Stimulated activated CD8-positive, alpha-beta memory T cell treated with anti-CD3 and anti-CD28 coated beads, Interleukin-4, amount 100 ng/mL, for 1 hour (primary cell): Measurements from ENCODE around the gene KANSL3.

Source experiments
- DNase-seq, 2 donors: peaks; one replicate each; pipeline ENCODE4 v3.0.0-alpha.2; 2020; ENCODE audit warnings: low read depth in 2 of 2, low spot score in 1 of 2

KANSL3 gene

DNA sequence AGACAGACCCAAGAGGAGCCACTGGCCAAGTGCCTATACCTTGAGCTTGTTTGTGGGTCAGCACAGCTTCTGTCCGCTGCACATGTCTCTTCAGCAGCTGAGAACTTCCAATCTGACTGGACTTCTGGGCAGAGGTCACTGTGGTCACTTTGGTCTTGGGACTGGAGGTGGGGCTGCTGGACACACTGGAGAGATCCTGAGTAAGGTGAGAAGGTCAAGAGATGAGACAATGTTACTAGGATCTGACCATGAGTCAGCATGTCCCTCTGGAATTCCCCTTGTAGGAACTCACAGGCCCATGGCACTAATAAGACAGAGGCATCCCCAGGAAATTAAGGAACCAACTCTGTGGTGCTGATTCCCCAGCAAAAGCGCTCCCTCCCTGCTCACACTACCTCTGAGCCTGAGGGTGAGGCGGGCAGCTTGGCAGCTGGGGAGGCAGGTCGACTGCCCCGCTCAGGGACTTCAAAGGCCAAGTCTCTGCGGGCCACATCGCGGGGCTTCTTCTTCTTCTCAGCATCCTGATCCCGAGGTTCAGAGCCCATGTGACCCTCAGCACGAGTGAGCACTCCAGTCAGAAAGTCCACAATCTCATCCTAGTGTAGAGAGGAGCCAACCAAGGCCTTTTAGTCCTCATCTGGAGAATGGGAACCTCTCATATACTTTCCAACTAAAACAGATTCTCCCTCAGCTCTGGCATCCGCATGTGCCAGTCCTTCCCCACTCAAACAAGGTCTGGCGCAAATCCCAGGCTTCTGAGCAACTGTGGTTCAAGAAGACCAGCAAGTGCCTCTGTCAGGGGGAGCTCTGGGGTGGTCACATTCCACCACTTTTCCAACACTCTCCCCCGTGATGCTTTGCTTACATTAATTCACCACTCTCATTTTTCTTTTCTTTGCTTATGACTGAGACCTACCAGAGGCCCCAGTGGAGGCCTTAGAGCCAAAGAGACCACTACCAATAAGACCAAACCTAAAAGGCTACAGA lies 29.4 kb downstream of the KANSL3 start:
- no peak for DNase-seq

GRCh38 chr2:96604104-96604503 lies 34.0 kb downstream of the KANSL3 start:
- DNase-seq: no peak

DNA sequence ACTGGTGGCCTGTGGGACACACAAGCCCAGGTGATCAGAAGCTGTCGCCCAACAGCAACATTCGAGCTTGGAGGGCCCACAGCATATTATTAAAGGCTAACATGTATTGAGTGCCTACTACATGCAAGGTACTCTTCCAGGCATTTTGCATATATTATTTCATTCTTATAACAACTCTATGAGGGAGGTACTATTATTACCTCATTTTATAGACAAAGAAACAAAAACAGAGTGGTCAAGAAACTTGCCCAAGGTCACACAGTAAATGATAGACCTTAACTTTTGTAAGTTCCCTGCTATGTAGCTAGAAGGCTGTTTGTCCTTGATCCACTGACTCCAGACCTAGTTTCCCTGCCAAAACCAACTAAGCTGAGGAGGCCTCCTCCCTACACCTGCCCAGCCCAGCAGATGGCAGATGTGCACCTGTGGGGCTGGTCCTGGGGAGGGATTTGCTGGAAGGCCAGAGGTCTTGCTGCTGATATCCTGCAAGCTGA lies 35.7 kb downstream of the KANSL3 start:
- DNase-seq: no peak

DNA sequence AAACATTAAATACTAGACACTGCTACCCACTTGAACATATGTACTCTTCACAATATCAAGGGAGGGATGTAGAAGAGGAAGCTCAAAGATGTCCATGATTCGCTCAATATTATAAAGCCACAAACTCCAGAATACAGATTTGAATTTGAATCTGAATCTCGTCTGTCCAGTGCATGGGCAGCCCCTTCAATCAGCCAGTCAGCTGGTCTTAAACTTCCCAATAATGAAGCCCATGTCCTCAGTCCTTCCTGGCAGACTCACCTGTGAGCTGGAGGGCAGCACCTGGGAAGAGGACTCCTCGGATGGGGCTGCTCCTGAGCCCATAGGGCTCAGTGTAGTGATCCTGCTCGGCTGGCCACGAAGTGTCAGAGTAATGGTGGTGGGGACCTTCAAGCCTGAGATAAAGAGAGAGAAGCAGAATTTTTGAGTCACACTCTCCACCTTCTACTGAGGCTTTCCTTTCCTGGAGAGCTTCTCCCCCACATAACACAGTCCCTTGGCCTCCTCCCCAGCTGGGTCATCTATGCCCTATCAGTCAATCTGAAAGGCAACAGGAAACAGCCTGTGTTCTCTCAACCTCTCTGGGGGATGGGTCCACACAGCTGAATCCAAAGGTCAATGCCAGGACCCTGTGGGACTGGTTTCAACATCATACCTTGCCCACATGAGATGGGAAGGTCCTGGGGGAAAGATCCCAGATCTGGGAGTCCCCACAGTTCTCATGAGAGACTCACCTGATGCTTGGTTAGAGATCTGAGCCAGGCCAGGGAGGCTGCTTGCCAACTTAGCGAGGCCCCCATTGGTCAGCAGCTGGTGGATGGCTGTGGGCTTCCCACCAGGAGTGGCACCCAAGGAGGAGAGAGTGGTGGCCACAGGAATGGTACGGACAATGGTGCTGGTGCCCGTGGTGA lies 36.5 kb downstream of the KANSL3 start:
- DNase-seq: no peak

DNA sequence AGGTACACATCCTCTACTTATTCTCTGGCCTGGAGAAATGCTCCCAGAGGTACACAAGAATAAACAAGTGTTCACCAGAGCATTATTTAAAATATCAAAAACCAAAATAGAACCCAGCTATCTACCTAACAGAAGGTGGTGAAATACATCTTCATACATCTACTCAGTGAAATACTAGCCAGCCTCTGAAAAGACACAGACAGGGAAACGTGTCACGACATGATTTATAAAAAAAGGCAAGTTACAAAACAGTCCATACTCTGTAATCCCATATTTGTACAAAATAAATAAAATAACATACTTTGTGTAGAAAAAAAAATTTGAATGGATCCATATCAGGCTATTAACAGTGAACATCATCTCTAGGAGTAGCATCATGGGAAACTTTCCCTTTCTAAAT lies 38.2 kb downstream of the KANSL3 start:
- no peak for DNase-seq

- no peak for DNase-seq
Observed at GRCh38 chr2:96596596-96596995, 41.5 kb downstream of the KANSL3 start.

- no peak for DNase-seq
Observed at GRCh38 chr2:96594691-96595152, 43.4 kb downstream of the KANSL3 start.

- DNase-seq: no peak
Observed at GRCh38 chr2:96594282-96594681, 43.8 kb downstream of the KANSL3 start.

DNA sequence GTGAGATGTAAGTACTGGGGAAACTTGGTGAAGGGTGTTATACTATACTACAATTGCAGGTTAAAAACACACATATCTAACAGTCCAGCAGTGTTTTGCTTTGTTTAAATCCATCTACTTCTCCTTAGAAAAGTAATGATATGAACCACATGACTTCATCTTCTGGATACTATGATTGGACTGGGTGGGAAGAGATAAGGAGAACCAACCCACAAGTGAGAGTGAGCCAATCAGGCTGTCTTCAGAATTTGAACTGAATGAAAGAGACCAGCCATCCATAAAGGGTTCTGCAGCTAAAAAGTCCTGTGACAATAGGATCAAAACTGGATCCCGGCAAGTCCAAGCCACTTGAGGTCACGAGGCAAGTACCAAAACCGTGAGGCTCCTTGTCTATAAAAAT lies 46.6 kb downstream of the KANSL3 start:
- DNase-seq: no peak

GRCh38 chr2:96591054-96591453 lies 47.1 kb downstream of the KANSL3 start:
- DNase-seq: no peak

GRCh38 chr2:96587843-96588242 lies 50.3 kb downstream of the KANSL3 start:
- no peak for DNase-seq

DNA sequence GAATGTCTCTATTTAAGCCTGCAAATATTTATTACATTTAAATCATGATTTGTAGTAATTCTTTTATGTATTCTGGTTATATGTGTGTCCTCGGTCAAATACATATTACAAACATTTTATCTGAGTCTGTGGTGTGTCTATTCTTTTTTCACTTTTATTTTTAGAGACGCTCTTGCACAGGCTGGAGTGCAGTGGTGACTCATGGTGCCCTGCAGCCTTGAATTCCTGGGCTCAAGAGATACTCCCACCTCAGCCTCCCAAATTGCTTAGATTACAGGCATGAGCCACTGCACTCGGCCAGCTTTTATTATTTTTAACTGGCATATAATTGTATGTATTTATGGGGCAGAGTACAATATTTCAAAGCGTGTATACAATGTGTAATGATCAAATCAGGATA lies 54.1 kb downstream of the KANSL3 start:
- no peak for DNase-seq

GRCh38 chr2:96580771-96581170 lies 57.3 kb downstream of the KANSL3 start:
- DNase-seq: no peak

- DNase-seq: no peak
Observed at GRCh38 chr2:96579422-96579821, 58.7 kb downstream of the KANSL3 start.

- DNase-seq: no peak
Observed at GRCh38 chr2:96578731-96579130, 59.4 kb downstream of the KANSL3 start.

DNA sequence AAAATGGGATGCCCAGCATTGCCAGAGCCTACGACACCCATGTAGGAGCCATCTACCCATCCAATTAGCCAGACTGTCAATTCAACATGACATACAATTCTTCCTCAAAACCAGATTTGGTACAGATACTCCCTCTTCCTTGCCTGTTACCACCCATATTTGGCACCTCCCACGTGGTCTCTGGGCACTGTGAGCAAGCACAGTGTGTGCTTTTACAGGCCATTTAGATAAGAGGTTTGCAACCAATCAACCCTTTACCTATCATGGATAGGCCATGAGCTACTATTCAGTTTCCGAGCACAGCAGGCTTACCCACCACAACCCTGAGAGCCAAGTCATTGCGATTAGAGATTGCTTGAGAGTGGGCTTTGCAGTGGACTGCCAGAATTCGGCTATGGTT lies 60.6 kb downstream of the KANSL3 start:
- no peak for DNase-seq

DNA sequence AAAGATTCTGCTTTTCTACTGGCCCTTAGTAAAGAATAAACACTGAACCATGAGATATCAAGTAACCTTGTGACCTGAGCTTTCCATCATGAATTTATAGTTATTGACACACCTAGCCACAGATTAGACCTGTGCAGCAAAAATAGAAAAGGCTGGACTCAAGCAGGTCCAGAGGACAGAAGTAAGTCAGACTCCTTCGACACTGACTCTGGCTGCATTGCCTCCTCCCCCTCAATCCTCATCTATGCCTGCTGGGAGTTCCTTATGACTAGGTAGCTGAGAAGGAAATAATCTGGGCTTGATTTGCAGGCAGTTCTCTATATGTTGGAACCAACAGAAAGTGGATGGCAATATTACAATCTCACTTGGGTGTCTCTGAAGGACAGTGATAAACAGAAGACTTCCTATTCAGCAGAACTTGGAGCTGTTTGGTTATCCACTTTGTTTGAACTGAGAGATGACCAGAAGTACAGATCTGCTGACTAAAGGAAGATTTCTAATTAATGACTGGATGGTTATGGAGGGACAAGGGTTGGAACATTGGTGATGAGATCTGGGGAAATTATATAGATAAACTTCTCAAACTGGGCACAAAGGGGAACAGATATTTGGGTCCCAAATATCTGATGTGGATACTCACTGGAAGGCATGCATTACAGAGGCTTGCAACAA lies 62.2 kb downstream of the KANSL3 start:
- no peak for DNase-seq

DNA sequence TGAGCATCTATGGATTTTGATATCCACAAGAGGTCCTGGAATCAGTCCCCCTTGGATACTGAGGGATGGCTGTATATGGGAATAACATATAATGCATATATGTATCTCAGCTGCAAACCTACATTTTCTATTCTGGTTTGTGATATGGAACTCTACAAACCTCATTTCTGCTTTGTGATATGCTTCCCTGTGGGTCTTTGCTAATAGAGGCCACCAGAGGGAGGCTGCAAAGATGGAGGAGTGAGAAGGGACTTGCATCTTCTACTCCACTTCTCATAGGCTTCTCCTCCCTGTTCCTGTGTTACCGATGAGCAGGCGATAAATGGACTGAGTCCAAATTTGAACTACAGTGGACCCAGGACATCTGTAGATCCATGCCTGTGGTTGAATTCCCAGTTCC lies 63.7 kb downstream of the KANSL3 start:
- no peak for DNase-seq

GRCh38 chr2:96568094-96568493 lies 70.0 kb downstream of the KANSL3 start:
- no peak for DNase-seq

DNA sequence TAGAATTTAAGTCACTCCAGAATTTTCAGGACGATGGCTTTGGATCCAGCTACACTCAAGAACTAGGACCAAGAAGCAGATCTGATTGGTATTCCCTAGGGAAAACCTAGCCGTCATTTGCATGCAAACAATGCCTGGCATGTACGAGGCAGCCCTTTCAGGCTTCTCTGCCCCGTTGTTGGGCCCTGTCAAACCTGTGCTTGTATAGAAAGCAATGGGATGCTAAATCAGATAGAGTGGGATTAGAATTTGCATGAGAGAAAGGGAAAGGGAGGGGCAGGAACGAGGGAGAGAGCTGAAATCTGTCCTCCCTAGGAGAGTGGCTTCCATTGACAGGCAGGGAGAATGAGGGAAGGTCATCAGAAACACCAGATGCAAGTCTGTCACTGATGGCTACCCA lies 73.0 kb downstream of the KANSL3 start:
- DNase-seq: no peak

DNA sequence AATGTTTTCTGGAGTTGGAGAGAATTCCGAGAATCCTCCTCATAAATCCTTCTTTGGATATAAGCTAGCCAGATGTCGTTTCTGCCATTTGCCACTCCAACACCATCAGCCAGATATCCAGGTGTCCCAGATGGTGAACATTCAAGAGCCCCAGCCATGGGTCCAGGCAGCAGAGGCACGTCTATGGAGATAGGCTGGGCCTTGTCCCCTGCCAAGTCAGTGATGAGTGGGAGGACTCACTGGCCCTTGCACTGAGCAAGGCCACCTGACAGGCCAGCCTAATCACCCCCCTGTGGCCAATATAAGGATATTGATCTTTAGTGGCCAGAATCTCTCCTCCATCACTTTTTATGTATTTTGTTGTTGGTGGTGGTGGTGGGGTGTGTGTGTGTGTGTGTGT lies 73.5 kb downstream of the KANSL3 start:
- no peak for DNase-seq
